HCEC 1CT (cell line): ENCODE measurements around the gene RBMS1.

Experiments
- DNase-seq: peaks from one replicate; pipeline ENCODE4 v3.0.0-alpha.2; 2017

Gene RBMS1

DNA sequence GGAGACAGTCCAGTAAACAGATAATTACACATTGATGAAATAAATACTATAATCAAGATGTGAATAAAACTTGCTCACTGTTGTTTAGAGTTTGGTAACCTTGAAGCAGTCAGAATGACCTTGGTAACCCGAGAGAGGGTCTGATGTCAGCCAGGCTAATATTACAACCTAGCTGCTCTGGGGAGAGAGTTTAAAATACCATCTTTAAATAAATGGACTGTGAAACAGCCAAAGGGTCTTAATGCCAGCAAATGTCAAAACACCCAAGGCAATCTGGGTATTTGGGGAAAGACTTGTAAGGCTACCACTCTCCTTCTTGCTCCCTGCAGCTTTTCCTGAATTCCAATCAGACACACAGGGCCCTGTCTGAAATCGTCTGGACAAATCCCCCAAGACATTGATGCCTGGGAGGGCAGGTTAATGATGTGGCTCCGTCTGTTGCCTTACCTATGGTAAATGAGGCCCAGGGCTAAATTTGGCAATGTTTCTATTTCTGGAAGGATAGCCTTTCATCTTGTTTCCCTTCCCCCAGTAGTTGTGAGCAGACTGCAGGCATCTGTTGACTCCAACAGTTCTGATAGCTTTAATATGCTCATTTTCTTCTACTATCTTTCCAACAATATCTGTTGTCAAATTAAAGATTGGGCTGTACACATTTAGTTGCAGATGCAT, 250.6 kb downstream of the RBMS1 start:
- DNase-seq, result no peak

- peak; percentile 76 for DNase-seq
These were observed 252.1 kb downstream of the RBMS1 start for GRCh38 chr2:160241251-160242137.

DNA sequence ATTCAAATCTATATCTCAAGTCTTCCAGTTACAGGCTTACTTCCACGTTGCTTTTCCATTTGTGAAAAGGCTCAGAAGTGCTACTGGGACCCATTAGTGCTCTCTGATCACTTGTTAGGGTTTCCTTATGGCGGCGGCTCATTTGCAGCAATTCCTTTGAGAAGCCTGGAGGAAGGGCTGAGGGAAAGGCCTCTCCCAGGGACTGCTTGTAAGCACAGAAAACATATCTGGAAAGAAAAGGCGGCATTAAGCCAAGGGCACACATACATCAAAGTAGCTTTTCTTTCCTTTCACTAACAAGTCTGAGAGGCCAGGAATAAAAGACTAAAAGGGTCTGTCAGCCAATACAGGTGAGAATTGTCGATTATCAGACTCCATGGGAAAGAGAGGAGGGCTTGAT, 254.2 kb downstream of the RBMS1 start:
- no peak for DNase-seq

GRCh38 chr2:160238392-160238791, 255.2 kb downstream of the RBMS1 start:
- DNase-seq, result no peak

- no peak for DNase-seq
These were observed 260.6 kb downstream of the RBMS1 start for GRCh38 chr2:160232905-160233475.

DNA sequence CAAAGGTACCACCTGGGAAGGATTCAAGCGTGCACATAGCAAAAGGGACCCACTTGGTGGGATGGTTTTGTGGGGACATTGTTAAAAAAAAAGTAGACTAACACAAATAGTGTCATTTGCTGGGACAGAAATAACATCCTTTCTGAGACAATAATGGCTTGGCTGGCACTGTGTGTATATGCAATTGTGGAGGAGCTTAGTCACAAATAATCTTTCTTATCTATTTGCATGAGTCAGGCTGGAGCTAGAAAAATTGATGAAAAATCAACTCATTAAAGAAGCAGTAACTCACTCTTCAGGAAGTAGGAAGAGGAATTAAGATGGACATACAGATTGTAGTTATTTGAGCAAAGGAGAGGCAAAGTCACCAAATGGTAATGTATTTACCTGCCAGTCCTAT, 264.0 kb downstream of the RBMS1 start:
- DNase-seq, result peak; percentile 49

GRCh38 chr2:160228141-160228917, 265.3 kb downstream of the RBMS1 start:
- peak; percentile 89 for DNase-seq

- DNase-seq, result peak; percentile 83
These were observed 266.2 kb downstream of the RBMS1 start for GRCh38 chr2:160227293-160227915.

- no peak for DNase-seq
These were observed 267.2 kb downstream of the RBMS1 start for GRCh38 chr2:160226367-160226766.

DNA sequence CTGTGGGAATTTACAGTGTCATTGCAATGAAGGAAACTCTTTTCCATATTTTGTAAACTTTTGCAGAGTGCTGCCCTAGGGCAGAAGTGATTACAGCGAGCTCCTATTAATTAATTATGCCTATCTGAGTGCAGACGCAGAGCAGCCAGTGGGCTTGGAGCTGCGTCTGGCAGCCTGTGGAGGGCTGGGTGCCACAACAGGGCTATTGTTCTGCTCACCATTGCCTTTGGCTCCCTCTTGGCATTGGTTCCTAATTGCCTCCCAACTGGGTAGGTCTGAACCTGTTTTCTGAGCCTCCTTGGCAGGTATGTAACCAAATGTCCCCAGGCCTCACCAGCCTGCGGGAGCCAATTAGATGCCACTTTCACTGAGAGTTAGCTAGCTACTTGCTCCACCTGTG, 267.9 kb downstream of the RBMS1 start:
- DNase-seq, result no peak

- no peak for DNase-seq
These were observed 269.1 kb downstream of the RBMS1 start for GRCh38 chr2:160224507-160224906.

DNA sequence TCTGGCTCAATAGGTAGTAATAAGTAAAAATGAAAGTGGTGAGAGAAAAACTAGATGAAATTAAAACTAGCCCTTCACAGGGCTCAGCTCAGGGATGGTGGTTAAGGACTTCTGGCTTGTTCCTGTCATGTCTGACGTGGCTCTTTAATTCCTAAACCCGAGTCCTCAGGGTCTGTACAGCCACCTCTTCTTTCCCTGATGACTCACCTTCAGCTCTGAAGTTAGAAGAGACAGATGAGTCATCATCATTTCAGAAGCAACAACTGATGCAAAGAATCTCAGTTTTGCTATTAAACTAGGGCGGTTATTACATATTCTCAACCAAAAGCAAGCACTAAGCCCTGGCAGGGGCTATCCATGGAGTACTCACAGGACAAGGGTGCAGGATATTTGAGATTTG, 269.5 kb downstream of the RBMS1 start:
- peak; percentile 96 for DNase-seq

DNA sequence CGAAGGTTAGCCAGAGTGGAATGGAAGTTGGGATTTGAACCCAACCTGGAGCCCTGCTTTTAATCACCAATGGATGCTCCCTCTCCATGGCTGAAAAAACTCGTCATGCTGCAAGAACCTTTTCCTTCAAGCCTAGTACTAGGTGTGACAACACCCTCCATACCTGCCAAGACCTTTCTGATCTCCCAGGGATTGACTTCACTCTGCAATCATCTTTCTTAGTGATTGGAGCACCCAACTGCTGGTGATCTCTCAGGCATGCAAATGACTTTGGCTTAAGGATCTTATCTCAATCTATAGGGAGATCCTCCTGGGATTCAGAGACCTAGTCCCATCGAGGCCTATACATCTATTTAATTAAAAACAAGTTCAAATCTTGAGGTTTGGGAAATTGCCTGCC, 270.0 kb downstream of the RBMS1 start:
- DNase-seq, result no peak

DNA sequence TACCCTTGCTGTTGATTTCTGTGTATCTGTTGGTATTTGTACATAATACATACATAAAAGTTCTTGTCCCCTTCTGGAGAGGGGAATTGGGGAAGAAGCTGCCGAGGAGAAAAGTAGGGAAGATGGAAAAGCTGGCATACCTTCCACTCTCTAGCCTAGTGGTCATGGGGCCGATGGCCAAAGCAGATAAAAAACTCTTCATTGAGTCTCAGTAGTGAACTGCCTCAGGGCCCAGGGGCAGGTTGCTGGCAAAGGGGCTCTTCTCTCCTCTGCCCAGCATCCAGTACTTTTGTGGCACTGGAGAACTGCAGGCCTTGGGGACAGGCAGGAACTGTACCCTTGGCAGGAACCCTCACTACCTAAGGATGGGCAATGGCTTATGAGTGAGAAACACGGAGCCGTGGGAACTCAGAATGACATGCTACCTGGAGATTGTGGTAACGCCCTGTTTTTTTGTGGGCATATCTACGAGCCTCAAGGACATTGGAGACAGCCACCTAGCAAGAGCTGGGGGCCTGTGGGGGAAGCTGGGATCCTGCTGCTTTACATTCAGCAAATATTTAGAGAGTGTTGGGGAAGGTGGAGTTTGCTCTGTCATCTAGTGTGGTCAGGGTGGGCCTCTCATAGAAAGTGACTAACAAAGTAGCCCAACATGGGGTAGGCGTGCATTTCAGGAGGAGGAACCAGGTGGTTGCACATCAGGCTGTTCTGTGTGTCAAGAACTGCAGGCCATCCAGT, 270.9 kb downstream of the RBMS1 start:
- no peak for DNase-seq
